Stomach (tissue), 9 donors: ENCODE data around the gene INSIG1. TPM values are rescaled to one million over a fixed set of nuclear protein-coding genes. Genes with fewer than 3 reads are reported as not detected.

Source experiments
- DNase-seq, 2 donors: peaks; one replicate each; pipeline versions ENCODE4 v3.0.0 to v3.0.0-alpha.2; 2013 to 2019
- H3K27ac ChIP-seq, 5 donors: fragments of 200-600 bp in 4 of 5; sonication (generic) in 4 of 5; one replicate each; pipeline ENCODE4 v1.5.1; 2013 to 2019; ENCODE audit warnings: mild to moderate bottlenecking in 1 of 5, moderate library complexity in 1 of 5
- H3K27me3 ChIP-seq, 3 donors: fragments of 200-600 bp; sonication (generic); one replicate each; pipeline ENCODE4 v1.5.1; 2017 to 2019; ENCODE audit warnings: mixed run types in 1 of 3
- H3K36me3 ChIP-seq, 4 donors: fragments of 200-600 bp; sonication (generic); 1 replicate in 3 of 4; 2 replicates in 1 of 4; pipeline ENCODE4 v1.5.1; 2016 to 2019
- H3K4me1 ChIP-seq, 4 donors: fragments of 200-600 bp; sonication (generic); one replicate each; pipeline ENCODE4 v1.5.1; 2016 to 2019
- H3K4me3 ChIP-seq, 4 donors: fragments of 200-600 bp; sonication (generic) in 3 of 4; one replicate each; pipeline ENCODE4 v1.5.1; 2016 to 2019; ENCODE audit warnings: mild to moderate bottlenecking in 1 of 4
- H3K9me3 ChIP-seq, 4 donors: fragments of 200-600 bp; sonication (generic); one replicate each; pipeline ENCODE4 v1.5.1; 2016 to 2019
- EP300 ChIP-seq: sonication (generic); formaldehyde crosslinking; IDR thresholded peaks from one replicate; pipeline ENCODE4 v1.6.1; 2017; ENCODE audit warnings: antibody characterized with exemption
- POLR2A ChIP-seq, 4 donors: fragments of 450-650 bp; IDR thresholded peaks; one replicate each; pipeline ENCODE4 v1.6.1; 2016; ENCODE audit warnings: antibody characterized with exemption in 4 of 4, control low read depth in 2 of 4, mild to moderate bottlenecking in 1 of 4, moderate library complexity in 1 of 4
- POLR2AphosphoS5 ChIP-seq, 3 donors: sonication (generic); formaldehyde crosslinking; IDR thresholded peaks; one replicate each; pipeline ENCODE4 v1.6.1; 2016; ENCODE audit warnings: antibody characterized with exemption in 3 of 3
- WGBS, 5 donors: extraction: QIAGEN DNeasy Blood & Tissue Kit in 3 of 5; methylation state at CpG; one replicate each; pipeline versions ENCODE4 v1.1.5 to v1.1.7; 2013 to 2018; 5-methylcytosine and 5-hydroxymethylcytosine counted together
- intact Hi-C: fragments of 100-400 bp; cut with DNase I; formaldehyde crosslinking; loops from one replicate; pipeline ENCODE4 v1.15.1; 2023; ENCODE audit warnings: low total_unique reads
- polyA plus RNA-seq, 3 donors: library from polyadenylated mRNA; stranded (reverse); fragments of 200-250 nt; gene quantifications; one replicate each; pipeline ENCODE4 v1.2.3, GENCODE V29; 2013
- total RNA-seq, 5 donors: library from RNA; depleted of rRNA; stranded (reverse); fragments of >200 nt; gene quantifications; one replicate each; pipeline versions ENCODE4 v1.1.0 to v1.2.3, GENCODE V29; 2014 to 2016
- TF ChIP-seq, protein P1 (sequence below), 7 experiments: fragments of 450-650 bp in 4 of 7; fragments of 200-600 bp in 3 of 7; sonication (generic) in 3 of 7; IDR thresholded peaks; one replicate each; pipeline ENCODE4 v1.5.1; 2016 to 2019; ENCODE audit warnings: antibody characterized with exemption in 7 of 7, control low read depth in 2 of 7, mild to moderate bottlenecking in 1 of 7
- donor health status: healthy with polysubstance abuse.
- donor health status: Bipolar disorder and iron deficiency.
- donor health status: healthy.

The INSIG1 gene
- total and polyA plus RNA-seq, 8 donors, result 9.9 to 65.2 (median 34.2) TPM

DNA sequence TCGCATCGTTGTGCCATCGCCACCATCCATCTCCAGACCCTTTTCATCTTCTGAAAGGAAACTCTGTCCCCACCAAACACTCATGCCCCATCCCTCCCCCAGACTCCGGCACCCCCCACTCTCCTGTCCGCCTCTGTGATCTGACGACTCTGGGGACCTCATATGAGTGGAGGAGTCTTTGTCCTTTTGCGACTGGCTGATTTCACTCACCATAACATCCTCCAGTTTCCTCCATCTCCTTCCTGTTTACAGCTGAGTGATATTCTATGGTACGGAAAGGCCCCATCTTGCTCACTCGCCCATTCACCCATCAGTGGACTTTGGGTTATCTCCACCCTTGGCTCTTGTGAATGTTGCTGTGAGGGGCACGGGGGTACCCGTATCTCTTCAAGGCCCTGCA, 11.8 kb upstream of the INSIG1 start:
- Histone ChIP-seq H3K9me3 (no peaks in the 10 kb centered on the region), H3K27ac (no peak overlapping the region), H3K4me3 (no peak overlapping the region), H3K36me3 (no peaks in the 10 kb centered on the region), H3K27me3 (peaks cover 0 to 17% (median 0%) of the 10 kb centered on the region in 3 donors), H3K4me1 (peaks cover 0 to 4% (median 2%) of the 10 kb centered on the region in 4 donors)
- DNase-seq, result no peak
- intact Hi-C loops, result no loop called here
- TF ChIP-seq POLR2A (IDR thresholded peaks at IDR 0.05) (no peak), POLR2AphosphoS5 (IDR thresholded peaks at IDR 0.05) (no peak), EP300 (no peak)
- TF ChIP-seq, protein P1, sequence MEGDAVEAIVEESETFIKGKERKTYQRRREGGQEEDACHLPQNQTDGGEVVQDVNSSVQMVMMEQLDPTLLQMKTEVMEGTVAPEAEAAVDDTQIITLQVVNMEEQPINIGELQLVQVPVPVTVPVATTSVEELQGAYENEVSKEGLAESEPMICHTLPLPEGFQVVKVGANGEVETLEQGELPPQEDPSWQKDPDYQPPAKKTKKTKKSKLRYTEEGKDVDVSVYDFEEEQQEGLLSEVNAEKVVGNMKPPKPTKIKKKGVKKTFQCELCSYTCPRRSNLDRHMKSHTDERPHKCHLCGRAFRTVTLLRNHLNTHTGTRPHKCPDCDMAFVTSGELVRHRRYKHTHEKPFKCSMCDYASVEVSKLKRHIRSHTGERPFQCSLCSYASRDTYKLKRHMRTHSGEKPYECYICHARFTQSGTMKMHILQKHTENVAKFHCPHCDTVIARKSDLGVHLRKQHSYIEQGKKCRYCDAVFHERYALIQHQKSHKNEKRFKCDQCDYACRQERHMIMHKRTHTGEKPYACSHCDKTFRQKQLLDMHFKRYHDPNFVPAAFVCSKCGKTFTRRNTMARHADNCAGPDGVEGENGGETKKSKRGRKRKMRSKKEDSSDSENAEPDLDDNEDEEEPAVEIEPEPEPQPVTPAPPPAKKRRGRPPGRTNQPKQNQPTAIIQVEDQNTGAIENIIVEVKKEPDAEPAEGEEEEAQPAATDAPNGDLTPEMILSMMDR (IDR thresholded peaks at IDR 0.05), result no peak
- 80 to 85% (median 81%) methylated on average over 11 of the region's 11 CpGs for WGBS, 5 donors

DNA sequence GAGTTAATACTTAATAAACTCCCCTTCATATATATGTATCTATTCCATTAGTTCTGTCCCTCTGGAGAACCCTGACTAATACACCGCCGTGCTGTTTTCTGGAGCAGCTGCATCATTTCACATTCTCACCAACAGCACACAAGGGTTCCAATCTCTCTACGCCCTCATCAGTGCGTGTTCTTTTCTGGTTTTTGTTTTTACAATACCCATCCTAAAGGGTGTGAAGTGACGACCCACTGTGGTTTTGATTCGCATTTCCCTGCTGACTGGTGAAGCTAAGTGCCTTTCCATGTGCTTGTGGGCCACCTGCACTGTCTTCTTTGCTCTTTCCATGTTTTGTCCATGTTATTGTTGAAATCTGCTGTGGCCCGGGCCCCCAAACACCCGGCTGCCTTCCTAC, 11.0 kb upstream of the INSIG1 start:
- 75 to 88% (median 85%) methylated on average over 8 of the region's 8 CpGs for WGBS, 5 donors
- Histone ChIP-seq H3K27me3 (peaks cover 0 to 10% (median 0%) of the 10 kb centered on the region in 3 donors), H3K4me3 (no peak overlapping the region), H3K36me3 (no peaks in the 10 kb centered on the region), H3K4me1 (peaks cover 0 to 9% (median 2%) of the 10 kb centered on the region in 4 donors), H3K27ac (no peak overlapping the region), H3K9me3 (no peaks in the 10 kb centered on the region)
- no peak for DNase-seq
- intact Hi-C loops, result no loop called here
- TF ChIP-seq, protein P1 (IDR thresholded peaks at IDR 0.05), result no peak
- TF ChIP-seq EP300 (no peak), POLR2A (IDR thresholded peaks at IDR 0.05) (no peak), POLR2AphosphoS5 (IDR thresholded peaks at IDR 0.05) (no peak)

DNA sequence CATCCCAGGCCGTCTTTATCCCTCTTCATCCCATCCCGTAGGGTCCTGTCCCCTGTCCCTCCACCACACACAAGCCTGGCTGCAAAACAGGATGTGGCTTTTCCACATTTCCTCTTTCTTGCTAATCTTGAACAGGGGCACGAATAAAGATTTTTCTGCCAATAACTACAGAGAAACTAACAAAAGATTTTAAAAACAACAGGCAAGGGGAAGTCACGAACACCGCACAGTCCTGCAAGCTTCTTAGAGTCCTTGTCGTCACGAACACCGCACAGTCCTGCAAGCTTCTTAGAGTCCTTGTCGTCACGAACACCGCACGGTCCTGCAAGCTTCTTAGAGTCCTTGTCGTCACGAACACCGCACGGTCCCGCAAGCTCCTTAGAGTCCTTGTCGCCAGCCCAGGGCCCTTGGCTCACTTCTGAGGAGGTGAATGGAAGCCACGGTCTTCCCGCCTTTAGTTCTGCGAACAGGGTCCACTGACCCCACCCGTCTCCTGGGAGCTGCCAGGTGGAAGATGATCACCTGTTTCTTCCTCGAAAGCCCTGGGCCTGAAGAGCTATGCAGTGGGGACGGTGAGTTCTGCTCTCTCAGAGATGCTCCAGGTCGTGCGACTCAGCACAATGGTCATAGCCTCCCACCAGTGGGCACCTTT, 10.3 kb upstream of the INSIG1 start:
- no peaks in the 10 kb centered on the region for H3K36me3 ChIP-seq
- WGBS, 5 donors, result 88 to 92% (median 90%) methylated on average over 26 of the region's 26 CpGs
- TF ChIP-seq, protein P1 (IDR thresholded peaks at IDR 0.05), result no peak
- TF ChIP-seq POLR2AphosphoS5 (IDR thresholded peaks at IDR 0.05) (no peak), EP300 (no peak), POLR2A (IDR thresholded peaks at IDR 0.05) (no peak)

DNA sequence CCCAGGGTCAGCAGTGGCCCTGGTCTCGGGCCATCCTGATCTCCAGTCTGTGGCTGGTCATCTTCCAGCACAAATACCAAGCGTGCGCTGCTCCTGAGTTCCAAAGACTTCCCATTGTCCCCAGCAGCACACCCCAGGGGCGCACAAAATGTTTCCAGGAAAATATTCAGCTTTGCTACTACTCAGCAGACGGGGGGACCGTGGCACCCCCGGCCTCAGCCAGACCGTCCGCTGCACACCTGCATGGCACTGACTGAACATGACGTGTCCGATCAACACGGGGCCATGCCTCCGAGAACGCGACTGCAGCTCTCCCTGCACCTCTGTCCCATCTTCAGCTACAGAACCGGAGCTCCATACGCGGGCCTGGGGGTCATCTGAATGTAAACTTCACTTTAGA, 9.6 kb upstream of the INSIG1 start:
- Histone ChIP-seq H3K9me3 (no peaks in the 10 kb centered on the region), H3K4me1 (peaks cover 0 to 9% (median 2%) of the 10 kb centered on the region in 4 donors), H3K4me3 (no peak overlapping the region), H3K36me3 (no peaks in the 10 kb centered on the region), H3K27me3 (peaks cover 0 to 10% (median 0%) of the 10 kb centered on the region in 3 donors), H3K27ac (no peak overlapping the region)
- DNase-seq, result no peak
- WGBS, 5 donors, result 94 to 97% (median 95%) methylated on average over 18 of the region's 18 CpGs
- intact Hi-C loops, result no loop called here
- TF ChIP-seq, protein P1 (IDR thresholded peaks at IDR 0.05), result no peak
- no peak for TF ChIP-seq EP300
- TF ChIP-seq POLR2A (IDR thresholded peaks at IDR 0.05), result no peak
- TF ChIP-seq POLR2AphosphoS5 (IDR thresholded peaks at IDR 0.05), result no peak

More for the DNA sequence above, 10.3 kb upstream of the INSIG1 start:
- H3K9me3 ChIP-seq, result no peaks in the 10 kb centered on the region
- peaks cover 0 to 9% (median 2%) of the 10 kb centered on the region in 4 donors for H3K4me1 ChIP-seq
- DNase-seq, result no peak
- no peak overlapping the region for H3K4me3 ChIP-seq
- no peak overlapping the region for H3K27ac ChIP-seq
- intact Hi-C loops, result no loop called here
- H3K27me3 ChIP-seq, result peaks cover 0 to 10% (median 0%) of the 10 kb centered on the region in 3 donors
